NK-92 (cell line): Measurements from ENCODE around the gene VAT1L.

Experiments used
- DNase-seq: peaks from one replicate; lab custom pipeline; 2025; ENCODE audit not compliant: unreplicated experiment; lab: John Stamatoyannopoulos, UW

Gene VAT1L

GRCh38 chr16:77788181-77789084, at the start of gene VAT1L:
TSS of gene VAT1L (plus strand) at chr16:77788564. CDS start at chr16:77788683, 119 bp downstream.
- no peak for DNase-seq

GRCh38 chr16:77738706-77739558, 49.4 kb upstream of the VAT1L start:
- DNase-seq, result no peak

DNA sequence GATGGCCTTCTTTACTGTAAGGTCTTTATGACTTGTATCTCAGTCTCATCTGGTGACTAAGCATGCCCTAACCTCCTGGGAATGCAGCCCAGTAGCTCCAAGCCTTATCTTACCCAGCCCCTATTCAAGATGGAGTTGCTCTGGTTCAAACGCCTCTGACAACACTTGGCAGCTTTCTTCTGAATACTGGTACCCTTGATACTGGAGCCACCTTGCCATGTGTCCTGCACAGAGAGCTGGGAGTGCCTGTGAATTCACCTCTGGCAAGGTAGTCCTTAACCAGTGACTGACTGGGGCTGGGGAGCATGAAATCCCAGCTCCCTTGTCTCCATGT, 48.8 kb upstream of the VAT1L start:
- DNase-seq, result no peak

DNA sequence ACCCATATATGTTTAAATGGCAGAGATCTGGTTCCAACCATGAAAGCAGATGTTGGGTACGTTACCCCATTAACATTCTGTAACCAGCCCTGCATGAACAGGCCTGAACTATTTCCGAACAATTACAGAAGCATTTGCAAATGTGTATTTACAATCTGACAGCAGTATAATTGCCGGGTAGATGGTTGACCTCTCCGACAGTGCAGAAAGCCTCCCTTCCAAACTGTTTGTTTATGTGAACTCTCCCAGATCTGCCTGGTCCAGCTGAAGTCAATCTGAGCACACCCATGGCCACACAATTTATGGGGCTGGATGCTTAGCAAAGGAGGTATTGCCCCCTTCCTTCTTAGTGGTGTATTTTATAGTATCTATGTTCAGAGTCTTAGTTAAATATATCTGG, 44.2 kb upstream of the VAT1L start:
- no peak for DNase-seq

GRCh38 chr16:77745972-77746371, 42.4 kb upstream of the VAT1L start:
- DNase-seq, result no peak

DNA sequence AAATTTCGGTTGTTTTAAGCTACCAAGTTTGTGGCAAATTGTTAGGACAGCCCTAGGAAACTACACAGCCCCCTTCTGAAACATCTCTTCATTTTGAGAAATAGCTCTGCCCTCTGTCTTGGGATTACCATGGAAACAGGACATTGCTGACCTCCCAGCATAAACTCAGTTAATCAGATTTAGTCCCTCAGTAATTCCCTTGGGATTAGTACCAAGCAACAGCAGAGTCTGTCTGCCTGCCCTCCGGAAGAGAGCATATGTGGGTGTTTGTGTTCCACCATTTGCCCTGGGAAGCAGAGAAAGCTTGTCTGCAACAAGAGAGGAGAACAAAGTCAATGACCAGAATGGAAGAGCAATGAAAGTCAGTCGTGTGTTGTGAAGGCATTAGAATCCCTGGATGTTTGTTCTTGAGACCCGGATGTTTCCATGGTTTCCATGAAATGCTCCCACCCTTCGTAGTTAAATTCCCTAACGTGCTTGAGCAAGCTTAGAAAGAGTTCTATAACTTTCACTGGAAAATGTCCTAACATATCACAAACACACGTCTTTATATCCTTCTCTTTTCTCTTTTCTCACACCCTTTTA, 39.9 kb upstream of the VAT1L start:
- DNase-seq, result no peak

GRCh38 chr16:77749415-77749814, 38.9 kb upstream of the VAT1L start:
- DNase-seq, result no peak

DNA sequence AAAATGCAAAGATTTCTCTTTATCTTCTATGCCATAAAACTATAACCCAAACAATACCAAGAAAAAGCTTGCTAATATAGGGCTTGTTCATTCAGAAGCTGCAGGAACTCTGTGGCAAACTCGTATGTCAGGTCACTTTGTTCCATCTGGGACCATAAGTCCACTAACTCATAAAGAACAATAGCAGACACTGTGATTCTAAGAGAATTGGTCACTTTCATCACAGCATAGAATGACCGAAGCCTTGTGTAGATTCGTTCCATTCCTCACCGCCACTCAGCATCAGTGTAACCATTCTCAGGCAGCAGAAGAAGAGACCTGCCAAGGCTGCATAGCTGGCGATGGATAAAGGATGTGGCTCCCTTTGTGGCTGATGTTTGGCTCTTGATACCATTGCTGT, 30.3 kb upstream of the VAT1L start:
- no peak for DNase-seq

DNA sequence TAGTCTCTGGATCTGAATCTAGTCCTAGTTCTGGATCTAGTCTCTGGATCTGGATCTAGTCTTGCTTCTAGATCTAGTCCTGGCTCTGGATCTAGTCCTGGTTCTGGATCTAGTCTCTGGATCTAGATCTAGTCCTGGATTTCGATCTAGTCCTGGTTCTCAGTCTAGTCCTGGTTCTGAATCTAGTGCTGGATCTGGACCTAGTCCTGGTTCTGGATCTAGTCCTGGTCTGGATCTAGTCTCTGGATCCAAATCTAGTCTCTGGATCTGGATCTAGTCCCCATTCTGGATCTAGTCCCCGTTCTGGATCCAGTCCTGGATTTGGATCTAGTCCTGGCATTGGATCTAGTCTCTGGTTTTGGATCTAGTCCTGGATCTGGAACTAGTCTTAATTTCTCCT, 29.9 kb upstream of the VAT1L start:
- DNase-seq, result no peak

DNA sequence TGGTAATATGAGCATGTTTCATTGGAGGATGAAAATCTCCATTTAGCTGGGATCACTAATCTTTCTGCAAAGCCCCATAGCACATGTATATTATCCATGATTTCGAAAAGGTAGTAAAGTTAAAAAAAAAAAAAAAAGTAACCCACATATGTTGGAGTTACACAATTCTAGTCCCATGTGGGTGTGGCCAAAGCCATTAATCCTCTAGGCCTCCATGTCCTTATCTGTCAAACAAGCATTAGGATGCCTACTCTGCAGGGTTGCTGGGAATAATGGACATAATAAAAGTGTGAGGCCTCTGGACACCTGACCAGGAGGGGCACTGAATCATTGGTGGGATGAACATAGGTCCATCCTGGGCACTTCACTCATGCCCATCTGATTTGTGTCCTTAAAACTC, 29.2 kb upstream of the VAT1L start:
- DNase-seq, result no peak

- DNase-seq, result no peak
These were observed 28.5 kb upstream of the VAT1L start for GRCh38 chr16:77759821-77760220.

DNA sequence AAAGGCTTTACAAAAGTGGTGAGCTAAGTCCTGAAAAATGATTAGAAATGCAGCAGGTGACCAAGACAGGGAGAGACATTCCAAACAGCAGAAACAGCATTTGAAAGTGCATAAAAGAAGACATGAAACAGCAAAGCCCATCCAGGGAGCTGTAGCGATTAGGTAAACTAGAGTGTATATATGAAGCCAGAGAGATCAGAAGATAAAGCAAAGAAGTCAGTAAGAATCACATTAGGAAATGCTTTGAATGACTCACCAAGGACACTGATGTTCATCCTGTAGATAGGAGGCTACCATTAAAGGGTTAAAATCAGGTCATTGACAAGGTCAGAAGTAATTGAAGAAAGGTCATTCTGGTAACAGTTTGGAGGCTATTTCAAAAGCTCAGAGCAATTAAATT, 27.6 kb upstream of the VAT1L start:
- DNase-seq, result no peak

GRCh38 chr16:77761204-77761603, 27.2 kb upstream of the VAT1L start:
- no peak for DNase-seq

GRCh38 chr16:77762262-77762661, 26.1 kb upstream of the VAT1L start:
- no peak for DNase-seq

GRCh38 chr16:77763994-77764393, 24.4 kb upstream of the VAT1L start:
- DNase-seq, result no peak

- no peak for DNase-seq
These were observed 21.2 kb upstream of the VAT1L start for GRCh38 chr16:77767211-77767610.

DNA sequence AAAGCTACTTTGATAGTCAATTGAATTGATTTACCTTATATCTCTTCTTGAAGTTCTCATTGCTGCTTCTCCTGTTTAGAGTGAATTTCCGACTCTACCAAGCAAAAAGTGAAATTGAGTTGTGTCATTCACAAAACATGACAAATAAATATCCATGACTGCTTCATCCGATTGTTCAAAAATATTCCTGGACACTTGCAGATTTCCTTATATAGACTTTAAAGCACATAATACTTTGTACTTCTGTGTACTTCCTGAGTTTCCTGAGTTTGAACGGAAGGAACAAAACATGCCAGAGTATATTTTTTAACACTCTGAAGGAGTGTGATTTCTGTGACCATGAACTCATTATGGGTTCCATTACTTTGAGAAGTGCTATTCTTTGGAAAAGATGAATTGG, 20.5 kb upstream of the VAT1L start:
- DNase-seq, result no peak

DNA sequence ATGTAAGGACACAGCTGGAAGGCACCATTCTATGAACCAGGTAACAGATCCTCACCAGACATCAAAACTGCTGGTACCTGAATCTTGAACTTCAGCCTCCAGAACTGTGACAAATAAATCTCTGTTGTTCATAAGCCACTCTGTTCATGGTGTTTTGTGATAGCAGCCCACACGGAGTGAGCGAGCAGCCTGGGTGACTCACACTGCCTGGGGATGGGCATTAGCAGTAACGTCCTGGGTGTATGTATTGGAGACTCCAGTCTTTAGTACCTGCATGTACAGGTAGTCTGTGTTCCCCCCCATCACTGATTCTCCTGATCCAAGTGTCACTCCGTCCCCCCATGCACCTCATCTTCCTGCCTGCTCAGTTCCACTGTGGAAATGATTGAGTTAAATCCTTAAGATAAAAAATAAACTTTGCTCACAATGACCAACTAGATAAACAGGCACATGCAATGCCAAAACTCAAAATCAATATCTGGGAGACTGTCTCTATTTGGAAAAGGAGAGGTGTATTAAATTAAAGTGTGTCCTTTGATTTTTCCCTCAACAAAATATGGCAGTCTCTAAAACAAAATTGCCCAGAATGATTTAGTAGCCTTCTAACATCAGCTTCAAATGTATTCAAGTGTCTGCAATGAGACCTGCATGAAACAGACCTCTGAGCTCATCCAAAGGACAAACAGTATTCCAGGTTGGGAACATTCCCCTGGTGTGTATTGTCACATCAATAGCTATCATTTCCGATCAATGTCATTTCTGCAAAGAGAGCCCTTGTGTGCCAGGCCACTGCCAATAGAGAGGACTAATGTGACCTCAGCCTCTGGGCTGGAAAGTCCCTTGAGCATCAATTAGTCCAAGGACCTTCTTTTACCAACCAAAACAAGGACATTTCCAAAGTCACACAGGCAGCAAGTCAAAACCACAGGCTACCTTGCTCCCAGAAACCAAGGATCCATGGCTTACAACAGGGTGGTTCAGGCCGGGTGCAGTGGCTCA, 12.2 kb upstream of the VAT1L start:
- no peak for DNase-seq

- DNase-seq, result no peak
These were observed 10.6 kb upstream of the VAT1L start for GRCh38 chr16:77777745-77778144.

DNA sequence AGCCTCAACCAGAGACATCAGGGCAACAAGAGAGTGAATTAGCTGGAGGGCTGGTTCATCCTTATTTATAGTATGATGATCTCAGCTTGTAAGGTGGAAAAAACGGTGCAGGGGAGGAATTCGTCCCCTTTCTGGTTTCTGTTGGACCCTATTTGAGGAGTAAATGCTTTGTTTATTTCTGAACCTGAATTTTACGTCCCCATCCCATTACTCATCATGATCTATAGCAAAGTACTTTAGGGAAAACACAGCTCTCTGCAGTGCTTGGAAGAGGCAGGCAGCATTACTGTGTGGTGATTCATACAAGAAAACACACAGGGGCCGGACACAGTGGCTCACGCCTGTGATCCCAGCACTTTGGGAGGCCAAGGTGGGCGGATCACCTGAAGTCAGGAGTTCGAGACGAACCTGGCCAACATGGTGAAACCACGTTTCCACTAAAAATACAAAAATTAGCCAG, 8.0 kb upstream of the VAT1L start:
- no peak for DNase-seq

GRCh38 chr16:77781091-77781490, 7.3 kb upstream of the VAT1L start:
- no peak for DNase-seq
